ENCODE data around the gene ARCN1.

Gene ARCN1

GRCh38 chr11:118623269-118623655 lies 51.1 kb downstream of the ARCN1 start:
- no peak for TF ChIP-seq POLR2AphosphoS5 (IDR thresholded peaks at IDR 0.05; ENCODE audit: low read depth)
- no peak for TF ChIP-seq CTCF (IDR thresholded peaks at IDR 0.05; ENCODE audit: insufficient read depth, low read length)
- TF ChIP-seq REST (IDR thresholded peaks at IDR 0.05; ENCODE audit: insufficient replicate concordance, low read depth), result no peak
- TF ChIP-seq SPI1 (IDR thresholded peaks at IDR 0.05; ENCODE audit: borderline replicate concordance, low read depth), result no peak
- no peak for TF ChIP-seq GABPA (IDR thresholded peaks at IDR 0.05; ENCODE audit: low read depth)
- no peak overlapping the region for H3K4me3 ChIP-seq (replicated peaks; ENCODE audit: insufficient read depth, low read length)
- DNase-seq (ENCODE audit: low read depth in 1 of 2, low spot score in 1 of 2), result no peak
- no peak overlapping the region for H3K27ac ChIP-seq (replicated peaks)
- H3K27me3 ChIP-seq (ENCODE audit: insufficient read depth, poor library complexity, severe bottlenecking), result peaks cover 19% of the 10 kb centered on the region

GRCh38 chr11:118625036-118625690 lies 53.0 kb downstream of the ARCN1 start:
- H3K27me3 ChIP-seq (ENCODE audit: insufficient read depth, poor library complexity, severe bottlenecking), result peaks cover 18% of the 10 kb centered on the region
- no peak for DNase-seq (ENCODE audit: low read depth in 1 of 2, low spot score in 1 of 2)
- TF ChIP-seq SPI1 (IDR thresholded peaks at IDR 0.05; ENCODE audit: borderline replicate concordance, low read depth) (no peak), CTCF (IDR thresholded peaks at IDR 0.05; ENCODE audit: insufficient read depth, low read length) (no peak), GABPA (IDR thresholded peaks at IDR 0.05; ENCODE audit: low read depth) (no peak), POLR2AphosphoS5 (IDR thresholded peaks at IDR 0.05; ENCODE audit: low read depth) (no peak), REST (IDR thresholded peaks at IDR 0.05; ENCODE audit: insufficient replicate concordance, low read depth) (no peak)

GRCh38 chr11:118625976-118626375 lies 53.8 kb downstream of the ARCN1 start:
- Histone ChIP-seq H3K4me3 (replicated peaks; ENCODE audit: insufficient read depth, low read length) (no peak overlapping the region), H3K27me3 (ENCODE audit: insufficient read depth, poor library complexity, severe bottlenecking) (peaks cover 12% of the 10 kb centered on the region), H3K27ac (replicated peaks) (no peak overlapping the region)
- no peak for DNase-seq (ENCODE audit: low read depth in 1 of 2, low spot score in 1 of 2)
- TF ChIP-seq CTCF (IDR thresholded peaks at IDR 0.05; ENCODE audit: insufficient read depth, low read length) (no peak), REST (IDR thresholded peaks at IDR 0.05; ENCODE audit: insufficient replicate concordance, low read depth) (no peak), POLR2AphosphoS5 (IDR thresholded peaks at IDR 0.05; ENCODE audit: low read depth) (no peak), SPI1 (IDR thresholded peaks at IDR 0.05; ENCODE audit: borderline replicate concordance, low read depth) (no peak), GABPA (IDR thresholded peaks at IDR 0.05; ENCODE audit: low read depth) (no peak)

More at GRCh38 chr11:118625036-118625690, 53.0 kb downstream of the ARCN1 start:
- Histone ChIP-seq H3K27ac (replicated peaks) (no peak overlapping the region), H3K4me3 (replicated peaks; ENCODE audit: insufficient read depth, low read length) (no peak overlapping the region)

All from HL-60 (cell line).